Measurements from ENCODE around the gene SRRM2.

The SRRM2 gene

DNA sequence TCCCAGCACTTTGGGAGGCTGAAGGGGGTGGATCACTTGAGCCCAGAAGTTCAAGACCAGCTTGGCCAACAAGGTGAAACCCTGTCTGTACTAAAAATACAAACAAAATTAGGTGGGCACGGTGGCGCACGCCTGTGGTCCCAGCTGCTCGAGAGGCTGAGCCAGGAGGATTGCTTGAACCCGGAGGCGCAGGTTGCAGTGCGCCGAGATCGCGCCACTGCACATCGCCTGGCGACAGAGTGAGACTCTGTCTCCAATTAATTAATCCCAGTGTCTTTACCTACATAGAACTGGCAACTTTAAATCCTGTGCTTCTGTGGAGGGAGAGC, 26.2 kb downstream of the SRRM2 start:
- no peak for ATAC-seq

DNA sequence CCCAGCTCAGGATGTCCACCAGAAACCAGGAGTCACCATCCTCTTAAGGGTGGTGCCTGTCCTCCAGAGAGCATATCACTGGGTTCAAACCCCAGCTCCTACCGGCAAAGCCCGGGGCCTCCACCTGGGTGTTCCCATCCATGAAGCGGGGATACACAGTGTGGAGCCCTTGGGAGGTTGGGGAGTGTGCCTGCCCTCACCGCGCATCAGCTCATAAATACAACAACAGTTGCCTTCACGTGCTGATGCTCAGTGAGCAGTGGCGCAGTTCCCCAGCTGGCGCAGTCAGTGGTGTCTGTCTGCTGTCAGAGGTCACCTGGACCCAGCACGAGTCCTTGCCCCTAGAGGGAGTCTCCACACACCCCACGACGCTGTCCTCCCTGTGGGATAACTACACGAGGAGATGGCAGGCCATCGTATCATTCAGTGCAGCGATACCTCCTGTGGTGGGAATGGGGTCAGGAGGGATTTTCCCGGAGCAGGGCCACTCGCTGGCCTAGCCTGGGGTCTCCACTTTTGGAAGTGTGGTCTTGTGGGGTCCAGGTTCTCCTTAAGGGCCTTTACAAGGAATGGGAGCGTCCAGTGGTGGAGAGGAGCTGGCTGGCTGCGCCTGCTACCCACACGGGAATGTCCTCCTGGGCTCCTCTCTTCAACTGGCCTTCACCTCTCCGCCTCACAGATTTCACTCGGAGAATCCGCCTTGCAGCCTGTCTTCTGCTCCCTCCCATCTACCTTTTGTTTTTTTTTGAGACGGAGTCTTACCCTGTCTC, 26.9 kb downstream of the SRRM2 start:
- ATAC-seq: no peak

DNA sequence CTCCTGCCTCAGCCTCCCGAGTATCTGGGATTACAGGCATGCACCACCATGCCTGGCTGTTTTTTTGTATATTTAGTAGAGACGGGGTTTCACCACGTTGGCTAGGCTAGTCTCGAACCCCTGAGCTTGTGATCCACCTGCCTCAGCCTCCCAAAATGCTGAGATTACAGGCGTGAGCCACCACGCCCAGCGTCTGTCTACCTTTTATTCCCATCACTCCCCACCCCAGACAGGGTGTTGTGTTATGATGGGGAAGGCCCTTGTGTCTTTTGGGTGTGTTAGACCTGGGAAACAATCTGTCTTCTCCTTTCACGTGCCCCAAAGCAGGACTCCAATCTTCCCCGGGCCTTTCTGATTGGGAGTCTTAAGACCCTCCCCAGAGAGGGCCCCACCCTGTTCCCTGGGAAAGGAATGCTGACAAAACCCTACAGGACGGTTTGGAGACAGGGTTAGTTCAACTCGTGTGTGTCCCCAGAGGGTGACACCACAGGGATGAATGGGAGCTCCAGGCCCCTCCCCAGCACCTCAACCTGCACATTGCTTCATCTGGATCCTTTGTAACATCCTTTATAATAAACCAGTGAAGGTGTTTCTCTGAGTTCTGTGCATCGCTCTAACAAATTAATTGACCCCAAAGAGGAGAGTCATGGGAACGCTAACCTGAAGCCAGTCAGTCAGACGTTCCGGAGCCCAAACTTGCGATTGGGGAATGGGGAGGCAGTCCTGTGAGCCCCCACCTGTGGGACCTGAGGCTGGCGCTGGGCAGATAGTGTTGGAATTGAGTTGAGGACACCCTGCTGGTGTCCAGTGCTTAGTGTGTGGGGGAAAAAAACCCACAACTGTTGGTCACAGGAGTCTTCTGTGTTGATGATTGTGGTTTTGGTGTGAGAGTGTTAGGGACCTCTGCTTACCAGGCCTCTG, 27.8 kb downstream of the SRRM2 start:
- ATAC-seq: no peak

DNA sequence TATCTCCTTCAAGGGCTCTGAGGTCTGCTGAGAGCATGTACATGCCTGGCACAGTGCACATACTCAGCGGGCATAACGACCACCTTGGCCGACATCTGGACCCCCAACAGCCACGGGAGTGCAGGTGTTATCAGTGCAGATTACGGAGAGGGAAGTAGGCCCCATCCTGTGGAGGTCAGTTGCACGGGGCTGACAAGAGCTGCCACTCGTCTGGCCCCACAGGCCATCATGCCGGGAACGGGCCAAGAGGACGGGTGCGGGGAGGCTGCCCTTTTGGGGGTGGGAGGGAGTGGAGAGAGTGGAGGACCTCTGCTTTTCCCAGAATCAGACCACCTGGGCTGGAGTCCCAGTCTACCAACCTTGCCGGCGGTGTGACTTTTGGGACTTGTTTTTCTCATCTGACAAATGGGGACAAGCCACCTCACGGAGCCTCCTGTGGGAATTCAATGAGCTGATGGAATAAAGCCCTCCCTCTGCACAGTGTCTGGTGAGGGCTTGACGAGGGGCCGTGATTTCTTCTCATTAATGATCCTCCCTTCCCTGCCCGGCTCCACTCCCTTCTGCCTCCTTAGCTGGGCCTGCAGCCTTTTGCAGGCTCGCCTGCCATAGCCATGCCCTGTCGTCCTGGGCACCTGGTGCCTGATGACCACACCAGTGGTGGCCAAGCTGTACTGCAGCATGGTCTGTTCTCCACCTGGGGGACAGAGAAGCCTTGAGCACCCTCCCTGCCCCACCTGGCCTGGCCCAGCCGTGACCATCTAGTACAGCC, 30.3 kb downstream of the SRRM2 start:
- ATAC-seq: no peak

DNA sequence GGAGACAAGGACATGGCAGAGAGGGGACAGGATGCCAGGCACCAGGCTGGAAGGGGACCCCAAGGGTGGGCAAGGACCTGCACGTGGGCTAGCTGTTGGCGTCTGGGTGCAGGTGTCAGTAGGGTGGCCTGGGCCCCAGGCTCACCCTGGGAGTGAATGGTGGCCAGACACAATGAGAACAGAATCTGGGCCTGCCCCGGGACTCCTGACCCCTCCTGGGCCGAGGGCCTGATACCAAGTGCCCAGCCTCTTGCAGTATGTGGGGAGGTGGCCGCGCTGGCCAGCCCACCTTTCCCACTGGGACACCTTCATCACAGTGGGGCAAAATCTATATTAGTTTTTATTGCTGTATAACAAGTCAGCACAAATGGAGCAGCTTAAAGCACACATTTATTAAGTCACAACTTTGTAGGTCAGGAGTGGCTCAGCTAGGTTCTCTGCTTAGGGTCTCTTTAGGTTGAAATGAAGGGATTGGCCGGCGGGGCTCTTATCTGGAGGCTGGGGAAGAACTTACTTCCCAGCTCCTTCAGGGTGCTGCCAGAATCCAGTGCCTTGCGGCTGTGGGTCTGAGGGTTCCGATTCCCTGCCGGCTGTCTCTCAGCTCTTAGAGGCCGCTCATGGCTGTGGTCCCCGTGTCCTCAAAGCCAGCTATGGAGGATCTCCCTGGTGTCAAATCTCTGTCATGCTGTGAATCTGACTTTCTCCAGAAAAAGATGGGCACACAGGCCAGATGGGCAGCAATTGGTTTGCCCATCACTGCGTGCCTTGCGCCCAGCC, 31.3 kb downstream of the SRRM2 start:
- no peak for ATAC-seq

DNA sequence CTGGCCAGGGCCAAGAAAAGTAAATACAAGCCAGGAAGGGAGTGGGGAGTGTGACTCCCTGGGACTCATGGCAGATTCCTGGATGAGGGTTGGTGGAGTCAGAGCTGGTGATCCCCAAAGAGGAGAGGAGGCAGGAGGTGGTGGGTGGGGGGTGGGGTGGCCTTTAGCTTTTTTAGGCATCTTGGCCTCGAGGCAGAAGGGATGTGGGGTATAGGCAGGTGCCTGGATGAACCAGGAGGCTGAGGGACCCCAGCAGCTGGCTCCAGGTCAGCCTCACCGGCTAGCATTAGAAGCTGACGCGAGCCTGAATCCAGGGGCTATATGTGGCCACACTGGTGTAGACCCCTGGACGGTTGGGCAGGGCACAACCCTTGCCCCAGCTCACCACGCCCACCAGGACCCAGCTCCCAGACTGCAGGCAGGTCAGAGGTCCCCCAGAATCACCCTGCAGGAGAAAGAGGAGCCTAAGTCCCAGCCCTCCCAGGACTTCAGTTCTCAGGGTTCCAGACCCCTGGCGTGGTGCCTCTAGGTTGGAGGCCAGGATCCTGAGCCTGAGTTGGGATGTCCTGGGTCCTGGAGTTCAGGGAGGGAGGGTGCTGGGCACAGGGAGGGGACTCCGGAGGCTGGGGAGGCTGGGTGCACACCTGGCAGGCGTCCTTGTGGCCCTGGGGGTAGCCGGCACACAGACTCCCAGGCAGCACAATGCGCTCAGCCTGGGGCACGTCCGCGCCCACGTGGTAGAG, 32.1 kb downstream of the SRRM2 start:
- no peak for ATAC-seq

DNA sequence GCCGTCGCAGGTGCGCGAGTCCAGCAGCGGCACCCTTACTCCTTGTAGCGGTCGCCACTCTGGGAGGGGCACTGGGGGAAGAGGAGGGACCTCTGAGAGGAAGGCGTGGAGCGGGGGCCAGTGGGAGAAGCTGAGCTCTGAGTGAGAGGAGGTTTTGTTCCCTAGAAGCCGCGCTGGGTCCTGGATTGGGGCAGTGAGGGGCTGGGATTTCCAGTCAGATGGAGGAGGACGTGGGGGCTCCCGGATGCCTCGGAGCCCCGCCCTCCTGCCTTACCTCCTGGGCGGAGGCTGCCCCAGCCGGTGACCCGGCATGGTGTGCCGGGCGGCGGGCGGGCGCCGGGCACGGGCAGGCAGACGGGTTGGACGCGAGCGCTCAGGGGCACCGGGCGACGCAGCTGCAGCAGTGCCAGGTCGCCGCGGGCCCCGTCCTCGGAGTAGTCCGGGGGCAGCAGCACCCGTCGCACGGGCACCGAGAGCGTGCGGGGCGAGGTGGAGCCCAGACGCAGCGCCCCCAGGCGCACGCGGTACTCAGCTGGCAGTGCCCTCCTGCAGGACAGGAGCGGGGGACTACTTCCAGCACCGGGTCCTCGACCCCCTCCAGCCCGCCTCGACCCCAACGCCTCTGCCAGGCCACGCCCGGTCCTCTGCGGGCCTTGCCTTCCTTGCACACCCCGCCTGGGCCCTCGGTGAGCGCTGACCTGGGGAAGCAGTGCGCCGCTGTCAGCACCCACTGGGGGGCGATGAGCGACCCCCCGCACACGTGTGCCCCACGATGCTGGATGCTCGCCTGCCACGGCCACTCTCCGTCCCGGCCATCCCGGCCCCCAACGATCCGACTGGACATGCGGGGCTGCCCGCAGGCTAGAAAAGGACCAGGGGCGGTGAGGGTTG, 32.9 kb downstream of the SRRM2 start:
- ATAC-seq: peak; percentile 68 to 71

DNA sequence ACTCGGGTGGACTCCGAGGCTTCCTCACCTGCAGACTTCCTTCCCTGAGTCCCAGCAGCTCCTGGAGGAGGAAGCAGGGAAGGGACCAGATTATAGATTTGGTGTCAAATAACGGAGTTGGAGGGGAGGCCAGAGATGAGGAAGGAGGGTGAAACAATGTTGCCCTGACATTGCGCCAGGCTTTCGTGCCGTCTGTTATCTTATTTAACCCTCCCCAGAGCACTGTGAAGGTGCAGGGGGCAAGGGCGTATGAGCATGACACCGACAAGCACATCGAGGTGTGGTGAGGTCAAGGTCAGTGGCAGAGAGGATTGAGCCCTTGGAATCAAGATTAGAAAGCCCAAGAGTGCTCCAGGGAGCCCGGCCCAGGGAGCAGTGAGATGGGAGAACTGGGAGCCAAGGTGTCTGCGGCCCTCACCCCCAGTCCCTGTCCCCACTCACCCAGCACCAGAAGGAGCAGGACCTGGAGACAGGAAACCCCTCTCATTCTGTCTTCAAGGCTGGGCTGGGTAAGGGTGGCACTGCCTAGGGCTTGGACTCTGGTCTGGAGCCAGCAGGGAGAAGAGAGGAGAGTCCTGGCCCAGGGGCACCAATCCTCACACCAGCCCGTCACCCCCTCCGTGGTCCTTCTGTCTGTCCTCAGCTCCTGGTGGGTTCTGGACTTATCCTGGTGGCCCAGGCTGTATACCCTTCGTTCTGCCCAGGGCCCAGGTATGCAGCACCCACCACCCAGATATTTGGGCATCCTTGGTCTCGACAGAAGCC, 33.8 kb downstream of the SRRM2 start:
- no peak for ATAC-seq

DNA sequence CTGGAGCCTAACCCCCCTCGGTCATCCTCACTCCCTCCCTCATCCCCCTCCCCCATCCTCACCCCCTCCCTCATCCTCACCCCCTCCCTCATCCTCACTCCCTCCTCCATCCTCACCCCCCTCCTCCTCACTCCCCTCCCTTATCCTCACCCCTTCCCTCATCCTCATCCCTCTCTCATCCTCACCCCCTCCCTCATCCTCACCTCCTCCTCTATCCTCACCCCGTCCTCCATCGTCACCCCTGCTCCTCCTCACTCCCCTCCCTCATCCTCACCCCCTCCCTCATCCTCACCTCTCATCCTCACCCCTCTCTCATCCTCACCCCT, 34.4 kb downstream of the SRRM2 start:
- ATAC-seq: no peak

DNA sequence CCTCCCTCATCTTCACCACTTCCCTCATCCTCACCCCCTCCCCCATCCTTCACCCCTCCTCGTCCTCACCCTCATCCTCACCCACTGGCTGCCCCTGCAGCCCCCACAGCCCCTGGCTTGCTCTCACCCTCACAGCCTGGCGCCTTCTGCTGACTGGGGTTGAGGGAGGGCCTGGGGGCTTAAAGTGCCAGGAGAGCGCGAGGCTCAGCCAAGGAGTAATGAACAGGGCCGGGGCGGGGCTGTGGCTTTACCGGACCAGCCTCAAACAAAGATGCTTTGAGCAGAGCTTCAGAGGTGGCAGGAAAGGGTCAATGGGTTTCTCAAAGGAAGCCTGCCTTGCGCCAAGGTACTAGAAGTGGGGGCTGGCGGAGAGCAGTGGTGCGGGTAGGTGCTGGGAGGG, 35.0 kb downstream of the SRRM2 start, which contains the start of gene PRSS33:
Gene PRSS33 (minus strand): TSS at position 155 of the 400 bp plus-strand sequence. CDS start 1,013 bp downstream, outside the sequence.
- no peak for ATAC-seq

DNA sequence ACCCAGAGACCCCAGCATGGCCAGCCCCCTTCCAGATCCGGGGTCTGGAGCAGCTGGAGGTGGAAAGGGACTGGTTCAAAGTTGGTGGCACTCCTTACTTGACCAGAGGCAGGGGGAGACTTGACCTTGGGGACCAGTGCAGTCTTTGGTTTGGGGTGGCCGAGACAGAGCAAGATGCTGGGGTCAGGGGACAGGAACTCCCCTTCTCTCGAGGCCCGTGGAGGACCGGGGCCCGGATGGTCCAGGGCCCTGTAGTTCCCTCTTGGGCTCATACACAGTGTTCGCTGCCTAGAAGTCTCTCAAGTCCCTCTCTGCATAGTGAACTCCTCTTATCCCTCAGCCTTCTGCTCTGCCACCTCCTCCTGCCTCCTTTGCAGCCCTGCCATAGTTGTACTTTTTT, 35.5 kb downstream of the SRRM2 start:
- ATAC-seq: no peak

DNA sequence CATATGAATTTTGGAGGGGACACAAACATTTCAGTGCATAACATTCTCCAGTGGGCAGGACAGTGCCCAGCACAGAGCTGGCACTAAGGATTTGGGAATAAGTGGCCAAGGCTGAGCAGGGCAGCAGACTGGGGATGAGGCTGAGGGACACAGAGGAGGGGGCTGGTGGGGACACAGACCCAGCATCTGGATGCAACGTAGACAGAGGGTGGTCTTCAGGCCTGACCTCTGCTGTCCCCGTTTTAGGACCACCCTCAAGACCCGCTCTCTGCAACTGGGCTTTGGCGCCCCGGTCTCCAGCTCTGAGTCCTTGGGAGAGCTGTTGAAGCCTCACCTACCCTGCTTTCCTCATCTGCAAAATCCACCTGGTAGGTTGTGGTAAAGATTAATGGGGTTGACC, 38.2 kb downstream of the SRRM2 start:
- ATAC-seq: no peak

DNA sequence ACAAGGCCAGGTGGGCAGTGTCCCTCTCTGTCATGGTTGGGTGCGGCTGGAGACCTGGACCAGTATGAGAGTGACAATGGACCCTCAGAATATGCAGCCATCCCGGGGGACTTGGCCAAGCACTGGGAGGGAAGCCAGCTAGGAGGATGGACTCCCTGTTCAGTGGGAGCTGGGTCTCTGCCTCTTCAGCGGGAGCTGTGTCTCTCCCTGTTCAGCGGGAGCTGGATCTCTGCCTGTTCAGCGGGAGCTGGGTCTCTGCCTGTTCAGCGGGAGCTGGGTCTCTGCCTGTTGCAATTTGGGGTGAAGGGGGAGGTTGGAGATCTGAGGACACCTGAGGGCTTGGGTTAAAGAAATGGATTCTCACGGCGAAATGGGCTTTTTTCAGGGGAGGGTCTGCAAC, 38.7 kb downstream of the SRRM2 start:
- no peak for ATAC-seq

DNA sequence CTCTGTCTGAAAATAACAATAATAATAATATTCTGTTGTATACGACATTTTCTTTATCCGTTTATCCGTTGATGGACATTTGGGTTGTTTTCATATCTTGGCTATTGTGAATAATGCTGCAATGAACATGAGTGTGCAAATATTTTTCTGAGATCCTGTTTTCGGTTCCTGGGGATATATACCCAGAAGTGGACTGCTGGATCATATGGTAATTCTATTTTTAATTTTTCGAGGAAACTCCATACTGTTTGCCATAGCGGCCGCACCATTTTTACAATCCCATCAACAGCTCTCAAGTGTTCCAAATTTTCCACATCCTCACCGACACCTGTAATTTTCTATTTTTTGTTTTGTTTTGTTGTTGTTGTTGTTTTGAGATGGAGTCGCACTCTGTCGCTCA, 40.5 kb downstream of the SRRM2 start:
- no peak for ATAC-seq

DNA sequence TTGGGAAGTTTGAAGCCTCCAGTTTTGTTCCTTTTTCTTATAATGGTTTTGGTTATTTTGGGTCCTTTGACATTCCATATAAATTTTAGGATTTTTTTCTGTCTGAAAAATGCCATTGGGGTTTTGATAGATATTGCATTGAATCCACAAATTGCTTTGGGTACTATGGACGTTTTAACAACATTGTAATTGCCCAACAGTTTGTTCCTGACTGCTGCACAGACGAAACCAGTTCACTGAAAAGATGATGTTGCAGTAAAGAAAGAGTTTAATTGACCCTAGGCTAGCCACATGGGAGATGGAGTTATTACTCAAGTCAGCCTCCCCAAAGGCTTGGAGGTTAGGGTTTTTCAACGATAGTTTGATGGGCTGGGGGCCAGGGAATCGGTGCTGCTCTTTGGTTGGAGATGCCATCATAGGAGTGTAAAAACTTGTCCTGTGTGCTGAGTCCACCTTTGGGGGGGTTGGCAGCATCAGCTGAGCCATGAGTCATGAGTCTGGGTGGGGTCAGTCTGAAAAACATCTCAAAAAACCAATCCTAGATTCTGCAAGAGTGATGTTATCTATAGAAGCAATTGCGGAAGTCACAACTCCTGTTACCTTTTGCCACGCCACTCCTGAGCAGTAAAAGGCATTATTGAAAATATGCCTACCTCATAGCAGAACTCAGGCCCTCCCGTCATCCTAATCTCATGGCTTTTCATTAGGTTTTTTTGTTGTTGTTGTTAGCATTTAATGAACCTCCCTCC, 43.1 kb downstream of the SRRM2 start:
- ATAC-seq: no peak

DNA sequence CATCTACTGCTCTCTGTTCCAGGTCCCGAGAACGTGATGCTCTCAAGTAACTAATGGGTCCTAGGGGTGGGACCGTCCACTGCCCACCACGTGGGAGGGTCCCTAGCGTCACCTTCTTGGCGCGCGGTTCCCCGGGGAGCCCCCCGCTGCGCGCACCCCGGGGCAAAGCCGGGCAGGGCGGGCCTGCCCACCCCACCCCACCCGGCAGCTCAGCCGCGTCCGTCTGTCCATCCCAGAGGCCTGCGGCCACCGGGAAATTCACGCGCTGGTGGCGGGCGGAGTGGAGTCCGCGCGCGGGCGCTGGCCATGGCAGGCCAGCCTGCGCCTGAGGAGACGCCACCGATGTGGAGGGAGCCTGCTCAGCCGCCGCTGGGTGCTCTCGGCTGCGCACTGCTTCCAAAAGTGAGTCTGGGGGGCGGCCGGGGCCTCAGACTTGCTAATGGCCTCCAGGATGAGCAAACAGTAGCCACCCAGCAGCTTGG, 46.3 kb downstream of the SRRM2 start:
- no peak for ATAC-seq

DNA sequence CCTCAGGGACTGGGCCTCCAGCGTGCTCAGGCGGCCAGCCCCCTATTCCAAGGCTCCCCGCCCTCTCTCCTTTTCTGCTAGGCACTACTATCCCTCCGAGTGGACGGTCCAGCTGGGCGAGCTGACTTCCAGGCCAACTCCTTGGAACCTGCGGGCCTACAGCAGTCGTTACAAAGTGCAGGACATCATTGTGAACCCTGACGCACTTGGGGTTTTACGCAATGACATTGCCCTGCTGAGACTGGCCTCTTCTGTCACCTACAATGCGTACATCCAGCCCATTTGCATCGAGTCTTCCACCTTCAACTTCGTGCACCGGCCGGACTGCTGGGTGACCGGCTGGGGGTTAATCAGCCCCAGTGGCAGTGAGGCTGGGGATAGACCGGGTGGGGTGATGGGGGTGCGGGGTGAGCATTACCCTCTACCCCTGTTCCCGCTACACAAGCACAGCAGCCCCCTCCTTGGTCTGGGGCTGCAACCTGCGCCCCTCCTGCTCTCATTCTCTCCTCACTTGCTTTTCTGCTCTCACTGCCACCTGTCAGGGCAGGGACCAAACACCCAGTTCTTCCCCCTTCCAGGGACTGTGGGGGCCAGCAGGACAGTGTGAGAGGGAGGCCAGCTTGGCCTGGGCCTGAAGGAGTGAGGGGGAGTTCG, 46.9 kb downstream of the SRRM2 start:
- ATAC-seq: no peak

DNA sequence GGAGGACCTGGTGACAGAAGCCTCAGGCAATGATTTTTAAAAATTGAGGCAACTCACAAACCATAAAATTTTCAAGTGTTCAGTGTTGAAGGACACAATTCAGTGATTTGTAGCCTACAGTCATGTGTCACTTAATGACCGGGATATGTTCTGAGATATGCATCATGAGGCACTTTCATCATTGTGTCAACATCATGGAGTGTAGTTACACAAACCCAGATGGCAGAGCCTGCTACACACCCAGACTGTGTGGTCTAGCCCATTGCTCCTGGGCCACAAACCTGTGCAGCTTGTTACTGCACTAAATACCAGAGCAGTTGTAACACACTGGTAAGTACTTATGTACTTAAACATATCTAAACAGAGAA, 47.4 kb downstream of the SRRM2 start:
- ATAC-seq: no peak
